Ectodermal cell (in vitro differentiated cells): ENCODE data around the gene NFKB1.

Experiments used
- H3K27ac ChIP-seq: 2 replicates; pipeline ENCODE4 v1.7.0; 2013; ENCODE audit warnings: mild to moderate bottlenecking, low read depth, low read length; ENCODE audit not compliant: insufficient read depth, poor library complexity, severe bottlenecking
- H3K27me3 ChIP-seq: 2 replicates; pipeline ENCODE4 v1.7.0; 2013; ENCODE audit warnings: mild to moderate bottlenecking, low read length; ENCODE audit not compliant: insufficient read depth, control insufficient read depth, poor library complexity, severe bottlenecking
- H3K36me3 ChIP-seq: one replicate; pipeline ENCODE4 v1.7.0; 2013; ENCODE audit warnings: low read length; ENCODE audit not compliant: control insufficient read depth, insufficient read depth
- H3K4me1 ChIP-seq: one replicate; pipeline ENCODE4 v1.7.0; 2013; ENCODE audit warnings: low read length; ENCODE audit not compliant: control insufficient read depth, insufficient read depth
- H3K4me3 ChIP-seq: 2 replicates; pipeline ENCODE4 v1.7.0; 2013; ENCODE audit warnings: low read depth, low read length, control low read depth; ENCODE audit not compliant: insufficient read depth
- H3K9me3 ChIP-seq: 2 replicates; pipeline ENCODE4 v1.7.0; 2013; ENCODE audit warnings: mild to moderate bottlenecking, low read length, moderate library complexity; ENCODE audit not compliant: control insufficient read depth
- WGBS, 2 experiments: methylation state at CpG; one replicate each; pipeline ENCODE4 v1.1.7; 2013; ENCODE audit warnings: missing lambda C conversion rate in 2 of 2; 5-methylcytosine and 5-hydroxymethylcytosine counted together

Gene NFKB1

DNA sequence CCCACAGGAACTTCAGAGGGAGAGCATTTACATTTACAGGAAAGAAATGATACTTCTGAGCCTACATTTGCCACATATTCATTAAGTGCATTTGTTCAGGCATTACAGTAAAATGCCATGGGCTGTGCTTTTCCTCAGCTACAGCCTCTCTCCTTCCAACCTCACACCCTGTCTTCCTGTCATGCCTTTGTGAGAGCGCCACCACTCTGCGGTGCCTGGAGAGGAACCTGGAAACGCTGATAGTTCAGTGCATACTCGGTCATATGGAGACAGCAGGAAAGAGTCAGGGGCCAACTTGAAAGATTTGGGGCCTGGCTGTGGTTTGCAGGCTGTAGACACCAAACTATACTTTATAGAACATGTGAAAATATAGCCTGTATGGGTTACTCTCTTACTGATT, 40.5 kb downstream of the NFKB1 start:
- no peaks in the 10 kb centered on the region for H3K27me3 ChIP-seq
- WGBS, 2 experiments: 63 to 65% methylated on average over 4 of the region's 4 CpGs

DNA sequence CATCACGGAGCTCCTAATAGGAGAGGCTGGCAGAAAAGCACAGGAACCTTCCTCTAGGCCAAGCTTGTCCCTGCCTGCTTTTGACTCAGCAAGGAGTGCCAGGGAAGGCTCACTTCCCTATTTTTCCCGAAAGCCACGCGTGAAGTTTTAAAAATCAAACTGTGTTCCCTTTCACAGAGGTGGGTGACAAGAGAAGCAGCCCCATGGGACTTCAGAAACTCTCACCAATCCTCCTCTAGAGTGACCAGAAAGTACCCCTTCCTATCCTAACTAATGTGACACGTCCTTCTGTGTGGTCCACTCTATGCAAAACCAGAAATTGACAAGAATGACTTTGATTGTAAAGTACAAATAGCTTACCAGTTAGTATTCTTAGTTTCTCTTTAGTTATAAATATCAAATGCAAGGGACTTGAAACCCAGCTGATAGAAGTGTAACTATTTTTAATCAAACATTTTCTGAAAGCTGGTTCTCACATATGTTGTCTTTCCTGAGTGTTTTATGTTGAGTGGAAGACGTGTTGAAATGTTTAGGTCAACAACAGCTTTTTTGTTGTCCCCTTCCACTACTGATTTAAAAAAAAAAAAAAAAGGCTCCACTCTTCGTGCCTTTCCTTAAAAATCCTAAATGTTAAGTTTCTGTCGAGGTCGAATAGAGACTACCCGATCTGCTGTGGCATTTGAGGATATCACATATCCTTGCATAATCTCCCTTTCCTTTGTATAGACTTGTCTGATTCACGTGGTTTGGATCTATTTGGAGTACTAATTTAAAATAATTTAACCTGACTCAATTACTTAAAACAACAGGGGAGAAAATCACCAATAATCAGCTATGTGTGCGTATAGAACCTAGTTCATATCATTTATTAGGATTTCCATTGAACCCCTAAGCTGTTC, 42.1 kb downstream of the NFKB1 start:
- H3K27me3 ChIP-seq: no peaks in the 10 kb centered on the region
- WGBS, 2 experiments: 91 to 94% methylated on average over 10 to 11 of the region's 12 CpGs
- no peak overlapping the region for H3K27ac ChIP-seq
- no peaks in the 10 kb centered on the region for H3K36me3 ChIP-seq
- H3K4me3 ChIP-seq: no peak overlapping the region
- H3K4me1 ChIP-seq: no peaks in the 10 kb centered on the region
- no peaks in the 10 kb centered on the region for H3K9me3 ChIP-seq

More for the DNA sequence above, 40.5 kb downstream of the NFKB1 start:
- no peak overlapping the region for H3K4me3 ChIP-seq
- H3K27ac ChIP-seq: no peak overlapping the region
- H3K9me3 ChIP-seq: no peaks in the 10 kb centered on the region
- H3K4me1 ChIP-seq: no peaks in the 10 kb centered on the region
- no peaks in the 10 kb centered on the region for H3K36me3 ChIP-seq

DNA sequence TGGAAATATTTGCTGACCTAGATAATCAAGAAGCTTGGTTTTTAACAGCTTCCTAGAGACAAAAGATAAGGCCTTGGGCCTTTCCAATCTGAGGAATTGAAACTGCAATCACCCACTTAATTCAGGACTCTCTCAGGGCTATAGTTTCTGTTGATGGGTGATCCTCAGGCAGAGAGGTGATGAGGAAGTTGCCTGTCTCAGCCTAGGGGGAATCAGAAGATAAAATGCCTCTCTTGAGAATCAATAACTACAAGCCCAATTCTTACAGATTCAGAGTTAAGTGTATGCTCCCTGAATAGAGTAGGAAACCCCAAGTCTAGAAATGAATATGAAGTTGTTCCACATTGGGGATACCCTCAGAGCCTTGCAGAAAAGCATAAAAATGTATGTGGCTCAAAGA, 45.5 kb downstream of the NFKB1 start:
- Histone ChIP-seq H3K4me1 (no peaks in the 10 kb centered on the region), H3K27me3 (no peaks in the 10 kb centered on the region), H3K9me3 (no peaks in the 10 kb centered on the region), H3K4me3 (no peak overlapping the region), H3K27ac (no peak overlapping the region), H3K36me3 (no peaks in the 10 kb centered on the region)

DNA sequence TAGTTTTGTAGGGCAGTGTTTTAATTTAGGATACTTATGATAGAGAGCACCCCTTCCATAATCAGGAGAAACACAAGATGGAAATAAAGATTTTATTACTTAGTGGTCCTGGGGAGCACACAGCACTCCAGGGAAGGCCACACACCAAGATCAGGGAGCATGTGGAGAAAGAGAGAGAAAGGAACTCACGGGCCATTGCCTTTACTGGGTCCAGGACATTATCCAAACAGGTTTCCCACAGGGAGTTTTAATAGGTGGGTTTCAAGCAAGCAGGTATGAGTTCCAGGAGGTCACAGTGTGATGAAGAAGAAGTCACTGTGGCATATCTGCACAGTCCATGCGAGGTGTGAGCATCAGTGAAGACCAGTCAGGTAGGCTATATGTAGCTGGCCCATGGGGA, 46.8 kb downstream of the NFKB1 start:
- Histone ChIP-seq H3K27ac (no peak overlapping the region), H3K4me1 (no peaks in the 10 kb centered on the region), H3K4me3 (no peak overlapping the region), H3K9me3 (no peaks in the 10 kb centered on the region), H3K27me3 (no peaks in the 10 kb centered on the region), H3K36me3 (no peaks in the 10 kb centered on the region)
- 89 to 92% methylated on average over 2 of the region's 2 CpGs for whole genome bisulfite sequencing, 2 experiments

DNA sequence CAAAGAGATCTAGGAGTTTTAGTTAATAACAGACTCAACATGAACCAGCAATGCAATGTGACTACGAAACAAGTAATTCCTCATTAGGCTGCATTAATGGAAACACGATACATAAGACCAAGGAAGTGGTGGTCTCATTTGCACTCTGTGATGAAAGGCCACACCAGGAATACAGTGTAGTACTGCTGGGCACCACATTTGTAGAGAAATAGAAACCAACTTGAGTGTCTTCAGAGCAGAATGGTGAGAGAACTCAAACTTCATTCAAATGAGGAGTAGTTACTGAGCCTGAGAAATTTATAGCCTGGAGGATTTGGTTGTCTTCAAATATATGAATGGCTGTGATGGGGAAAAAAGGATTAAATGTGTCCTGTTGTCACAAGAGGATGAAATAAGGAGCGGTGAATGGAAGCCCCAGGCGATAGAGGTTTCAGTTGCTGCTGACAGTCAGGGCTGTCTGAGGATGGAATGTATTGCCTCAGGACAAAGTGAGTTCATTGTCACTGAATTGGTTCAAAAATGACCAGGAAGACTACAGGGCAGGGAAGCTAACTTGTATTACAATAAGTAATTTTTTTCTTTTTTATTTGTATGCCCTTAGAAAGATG, 50.9 kb downstream of the NFKB1 start:
- Histone ChIP-seq H3K27ac (no peak overlapping the region), H3K27me3 (no peaks in the 10 kb centered on the region), H3K4me3 (no peak overlapping the region), H3K36me3 (no peaks in the 10 kb centered on the region), H3K9me3 (no peaks in the 10 kb centered on the region), H3K4me1 (peaks cover 6% of the 10 kb centered on the region)
- WGBS, 2 experiments: 78 to 79% methylated on average over 4 of the region's 4 CpGs

DNA sequence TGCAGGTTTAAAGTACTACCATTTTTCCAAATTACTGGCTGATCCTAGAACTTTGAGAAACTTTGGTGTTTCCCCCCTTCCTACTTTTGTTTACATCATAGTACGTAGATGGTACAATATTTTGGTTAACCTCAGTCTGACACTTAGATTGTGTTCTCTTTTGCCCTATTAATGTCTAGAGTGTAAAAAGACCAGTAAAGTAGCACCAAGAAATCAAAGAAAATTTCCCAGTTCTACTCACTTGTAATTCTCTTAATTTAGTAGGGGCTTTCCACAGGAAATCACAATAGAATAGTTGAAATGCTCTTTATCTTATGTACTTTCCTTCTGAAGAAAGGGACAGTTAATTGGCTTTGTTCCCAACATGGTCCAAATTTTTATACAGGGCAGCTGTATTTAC, 51.6 kb downstream of the NFKB1 start:
- H3K4me1 ChIP-seq: peaks cover 6% of the 10 kb centered on the region
- no peaks in the 10 kb centered on the region for H3K36me3 ChIP-seq
- 91% methylated on average over 1 of the region's 1 CpG; no CpG with 5 or more reads in 1 of the 2 experiments for WGBS, 2 experiments
- H3K27ac ChIP-seq: no peak overlapping the region
- H3K9me3 ChIP-seq: no peaks in the 10 kb centered on the region
- H3K4me3 ChIP-seq: no peak overlapping the region
- H3K27me3 ChIP-seq: no peaks in the 10 kb centered on the region

DNA sequence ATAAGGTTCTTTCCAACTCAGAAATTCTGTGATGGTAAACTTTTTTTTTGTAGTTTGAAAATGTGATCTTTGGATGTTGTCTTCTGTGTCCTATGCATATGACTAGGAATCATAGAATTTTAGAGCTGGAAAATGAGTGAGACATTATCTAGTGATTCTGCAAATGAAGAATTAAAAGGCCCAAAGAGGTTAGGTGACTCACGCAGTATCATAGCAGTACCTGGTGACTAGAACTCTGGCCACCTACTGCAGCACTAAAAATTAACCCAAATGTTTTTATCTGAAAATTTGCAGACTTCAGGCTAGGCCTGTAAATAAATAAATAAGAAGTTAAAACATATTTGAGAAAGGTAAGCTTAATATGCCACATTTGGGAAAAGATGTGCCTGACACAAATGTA, 52.8 kb downstream of the NFKB1 start:
- Histone ChIP-seq H3K4me1 (peaks cover 6% of the 10 kb centered on the region), H3K9me3 (no peaks in the 10 kb centered on the region), H3K27me3 (no peaks in the 10 kb centered on the region), H3K27ac (no peak overlapping the region), H3K36me3 (no peaks in the 10 kb centered on the region), H3K4me3 (no peak overlapping the region)
- WGBS, 2 experiments: 100% methylated on average over 1 of the region's 1 CpG

DNA sequence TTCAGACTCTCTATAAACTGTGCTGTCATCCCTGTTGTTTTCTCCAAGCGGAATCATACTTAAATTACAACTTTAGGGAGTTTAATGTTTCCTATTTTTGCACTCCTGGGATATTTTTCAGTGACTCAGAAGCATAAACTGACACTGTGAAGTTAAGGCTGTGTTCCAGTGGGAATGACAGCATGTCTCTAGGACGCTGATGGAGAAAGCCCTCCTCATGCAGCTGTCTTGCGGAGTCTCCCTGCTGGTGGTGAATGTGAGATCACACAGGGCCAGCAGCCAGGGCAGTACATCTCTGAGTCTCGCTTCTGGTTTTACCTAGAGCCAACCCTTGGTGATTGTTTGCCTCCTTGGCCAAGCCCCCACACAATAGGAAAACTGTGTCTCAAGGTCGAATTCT, 53.3 kb downstream of the NFKB1 start:
- H3K4me1 ChIP-seq: peaks cover 6% of the 10 kb centered on the region
- H3K27ac ChIP-seq: no peak overlapping the region
- no peaks in the 10 kb centered on the region for H3K36me3 ChIP-seq
- H3K27me3 ChIP-seq: no peaks in the 10 kb centered on the region
- H3K9me3 ChIP-seq: no peaks in the 10 kb centered on the region
- H3K4me3 ChIP-seq: no peak overlapping the region
- 58 to 59% methylated on average over 5 of the region's 5 CpGs for WGBS, 2 experiments

DNA sequence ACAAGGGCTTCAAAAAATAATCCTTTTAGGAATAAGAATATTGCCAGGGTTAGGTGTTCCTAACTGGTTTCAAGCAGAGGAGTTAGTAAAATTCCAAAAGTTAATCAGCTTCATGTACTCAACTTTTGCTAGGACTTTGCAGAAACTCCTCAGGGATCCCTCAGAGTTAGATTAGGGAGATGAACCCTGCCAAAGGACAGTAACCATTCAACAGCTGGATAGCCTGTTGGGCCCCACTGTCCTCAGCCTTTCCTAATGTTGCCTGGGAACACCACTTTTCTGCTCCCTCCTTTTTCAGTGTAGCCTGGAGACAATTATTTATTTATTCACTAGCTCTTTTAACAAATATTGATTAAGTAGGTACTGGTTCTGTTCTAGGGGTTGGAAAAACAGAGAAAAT, 53.8 kb downstream of the NFKB1 start:
- H3K27ac ChIP-seq: no peak overlapping the region
- no peaks in the 10 kb centered on the region for H3K9me3 ChIP-seq
- H3K36me3 ChIP-seq: no peaks in the 10 kb centered on the region
- no peaks in the 10 kb centered on the region for H3K27me3 ChIP-seq
- H3K4me3 ChIP-seq: no peak overlapping the region
- peaks cover 6% of the 10 kb centered on the region for H3K4me1 ChIP-seq

DNA sequence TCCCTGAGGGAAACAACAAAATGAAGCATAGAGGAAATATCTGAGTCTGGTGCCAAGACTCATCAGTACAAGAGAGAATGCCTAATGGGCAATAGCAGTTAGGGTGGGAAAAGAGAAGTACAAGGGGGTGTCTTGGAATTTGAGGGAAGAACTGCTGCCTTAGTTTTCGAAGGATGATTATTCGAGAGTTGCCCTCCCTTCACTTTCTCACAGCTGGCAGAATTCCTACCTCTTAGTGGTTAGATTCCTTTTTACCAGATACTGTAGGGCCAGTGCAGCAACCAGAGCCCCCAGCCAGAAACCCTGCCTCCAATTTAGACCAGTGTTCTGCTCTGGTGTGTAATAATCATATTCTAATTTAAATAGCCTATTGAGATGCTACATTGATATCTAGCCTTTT, 56.5 kb downstream of the NFKB1 start:
- Histone ChIP-seq H3K9me3 (no peaks in the 10 kb centered on the region), H3K27ac (no peak overlapping the region), H3K27me3 (no peaks in the 10 kb centered on the region), H3K4me1 (peaks cover 6% of the 10 kb centered on the region), H3K36me3 (no peaks in the 10 kb centered on the region), H3K4me3 (no peak overlapping the region)
- WGBS, 2 experiments: 79 to 87% methylated on average over 2 of the region's 2 CpGs
